ENCODE measurements around the gene DDX56. TPM values are rescaled to one million over a fixed set of nuclear protein-coding genes. Genes with fewer than 3 reads are reported as not detected.

Gene DDX56
- total and polyA plus RNA-seq, 9 of the 15 experiments (the other 6 are each of a cell fraction or from before 2014, with no cell fraction given): 33.0 to 145 (median 102) TPM

DNA sequence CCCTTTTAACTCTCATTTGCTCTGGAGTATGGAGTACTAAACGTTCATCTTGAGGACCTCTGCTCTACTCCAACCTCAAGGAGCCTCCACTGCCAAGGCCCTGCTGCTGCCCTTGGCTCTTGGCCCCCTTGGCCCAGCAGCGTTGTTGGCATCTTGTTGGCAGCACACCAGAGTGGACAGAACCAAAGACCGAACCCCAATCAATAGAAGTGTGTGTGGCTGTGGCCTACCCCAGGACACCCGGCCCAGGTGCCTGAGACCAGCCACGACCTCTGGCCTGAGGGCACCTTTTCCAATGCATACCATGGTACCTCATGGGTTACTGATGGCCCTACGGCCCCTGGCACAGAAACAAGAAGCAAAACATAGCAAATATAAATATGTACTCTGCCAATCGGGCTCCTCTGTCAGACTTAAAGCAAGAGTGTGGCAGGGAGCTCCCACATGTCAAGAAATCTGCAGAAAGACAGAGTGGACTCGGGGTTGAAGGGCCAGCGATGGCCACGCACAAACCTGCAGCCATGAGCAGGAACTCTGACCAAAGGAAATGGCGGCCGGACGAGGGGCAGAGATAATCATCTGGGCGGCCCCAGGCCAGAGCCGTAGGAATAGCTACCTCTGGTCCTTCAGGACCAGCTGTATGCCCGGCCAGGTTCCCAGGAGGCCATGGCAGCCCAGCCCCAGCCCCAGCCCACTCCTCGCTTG lies 35.5 kb downstream of the DDX56 start (continued):
- TF ChIP-seq, protein P1, sequence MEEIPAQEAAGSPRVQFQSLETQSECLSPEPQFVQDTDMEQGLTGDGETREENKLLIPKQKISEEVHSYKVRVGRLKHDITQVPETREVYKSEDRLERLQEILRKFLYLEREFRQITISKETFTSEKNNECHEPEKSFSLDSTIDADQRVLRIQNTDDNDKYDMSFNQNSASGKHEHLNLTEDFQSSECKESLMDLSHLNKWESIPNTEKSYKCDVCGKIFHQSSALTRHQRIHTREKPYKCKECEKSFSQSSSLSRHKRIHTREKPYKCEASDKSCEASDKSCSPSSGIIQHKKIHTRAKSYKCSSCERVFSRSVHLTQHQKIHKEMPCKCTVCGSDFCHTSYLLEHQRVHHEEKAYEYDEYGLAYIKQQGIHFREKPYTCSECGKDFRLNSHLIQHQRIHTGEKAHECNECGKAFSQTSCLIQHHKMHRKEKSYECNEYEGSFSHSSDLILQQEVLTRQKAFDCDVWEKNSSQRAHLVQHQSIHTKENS (CRISPR knock-in tag; IDR thresholded peaks at IDR 0.05): no peak
- TF ChIP-seq PURB (CRISPR knock-in tag; IDR thresholded peaks at IDR 0.05; ENCODE audit: low read depth) (no peak), EZH2 (IDR thresholded peaks at IDR 0.05; ENCODE audit: borderline replicate concordance, low read depth, low read length) (no peak)
- TF ChIP-seq, protein P2, sequence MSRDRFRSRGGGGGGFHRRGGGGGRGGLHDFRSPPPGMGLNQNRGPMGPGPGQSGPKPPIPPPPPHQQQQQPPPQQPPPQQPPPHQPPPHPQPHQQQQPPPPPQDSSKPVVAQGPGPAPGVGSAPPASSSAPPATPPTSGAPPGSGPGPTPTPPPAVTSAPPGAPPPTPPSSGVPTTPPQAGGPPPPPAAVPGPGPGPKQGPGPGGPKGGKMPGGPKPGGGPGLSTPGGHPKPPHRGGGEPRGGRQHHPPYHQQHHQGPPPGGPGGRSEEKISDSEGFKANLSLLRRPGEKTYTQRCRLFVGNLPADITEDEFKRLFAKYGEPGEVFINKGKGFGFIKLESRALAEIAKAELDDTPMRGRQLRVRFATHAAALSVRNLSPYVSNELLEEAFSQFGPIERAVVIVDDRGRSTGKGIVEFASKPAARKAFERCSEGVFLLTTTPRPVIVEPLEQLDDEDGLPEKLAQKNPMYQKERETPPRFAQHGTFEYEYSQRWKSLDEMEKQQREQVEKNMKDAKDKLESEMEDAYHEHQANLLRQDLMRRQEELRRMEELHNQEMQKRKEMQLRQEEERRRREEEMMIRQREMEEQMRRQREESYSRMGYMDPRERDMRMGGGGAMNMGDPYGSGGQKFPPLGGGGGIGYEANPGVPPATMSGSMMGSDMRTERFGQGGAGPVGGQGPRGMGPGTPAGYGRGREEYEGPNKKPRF (IDR thresholded peaks at IDR 0.05; ENCODE audit: low read depth, low read length): no peak
- TF ChIP-seq, protein P3, sequence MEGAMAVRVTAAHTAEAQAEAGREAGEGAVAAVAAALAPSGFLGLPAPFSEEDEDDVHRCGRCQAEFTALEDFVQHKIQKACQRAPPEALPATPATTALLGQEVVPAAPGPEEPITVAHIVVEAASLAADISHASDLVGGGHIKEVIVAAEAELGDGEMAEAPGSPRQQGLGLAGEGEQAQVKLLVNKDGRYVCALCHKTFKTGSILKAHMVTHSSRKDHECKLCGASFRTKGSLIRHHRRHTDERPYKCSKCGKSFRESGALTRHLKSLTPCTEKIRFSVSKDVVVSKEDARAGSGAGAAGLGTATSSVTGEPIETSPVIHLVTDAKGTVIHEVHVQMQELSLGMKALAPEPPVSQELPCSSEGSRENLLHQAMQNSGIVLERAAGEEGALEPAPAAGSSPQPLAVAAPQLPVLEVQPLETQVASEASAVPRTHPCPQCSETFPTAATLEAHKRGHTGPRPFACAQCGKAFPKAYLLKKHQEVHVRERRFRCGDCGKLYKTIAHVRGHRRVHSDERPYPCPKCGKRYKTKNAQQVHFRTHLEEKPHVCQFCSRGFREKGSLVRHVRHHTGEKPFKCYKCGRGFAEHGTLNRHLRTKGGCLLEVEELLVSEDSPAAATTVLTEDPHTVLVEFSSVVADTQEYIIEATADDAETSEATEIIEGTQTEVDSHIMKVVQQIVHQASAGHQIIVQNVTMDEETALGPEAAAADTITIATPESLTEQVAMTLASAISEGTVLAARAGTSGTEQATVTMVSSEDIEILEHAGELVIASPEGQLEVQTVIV (CRISPR knock-in tag; IDR thresholded peaks at IDR 0.05; ENCODE audit: borderline replicate concordance): no peak
- TF ChIP-seq, protein P4, sequence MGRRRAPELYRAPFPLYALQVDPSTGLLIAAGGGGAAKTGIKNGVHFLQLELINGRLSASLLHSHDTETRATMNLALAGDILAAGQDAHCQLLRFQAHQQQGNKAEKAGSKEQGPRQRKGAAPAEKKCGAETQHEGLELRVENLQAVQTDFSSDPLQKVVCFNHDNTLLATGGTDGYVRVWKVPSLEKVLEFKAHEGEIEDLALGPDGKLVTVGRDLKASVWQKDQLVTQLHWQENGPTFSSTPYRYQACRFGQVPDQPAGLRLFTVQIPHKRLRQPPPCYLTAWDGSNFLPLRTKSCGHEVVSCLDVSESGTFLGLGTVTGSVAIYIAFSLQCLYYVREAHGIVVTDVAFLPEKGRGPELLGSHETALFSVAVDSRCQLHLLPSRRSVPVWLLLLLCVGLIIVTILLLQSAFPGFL (CRISPR knock-in tag; IDR thresholded peaks at IDR 0.05): no peak
